HCT116 (cell line): ENCODE data around the gene RPL35. TPM values are rescaled to one million over a fixed set of nuclear protein-coding genes. Genes with fewer than 3 reads are reported as not detected.

Source experiments
- ATAC-seq: fragments of 200-7000 bp; cut with Tn5 transposase; 2 replicates; pipeline ENCODE4 v1.9.1; 2020; ENCODE audit warnings: mild to moderate bottlenecking, moderate library complexity
- BruUV-seq: library from RNA; stranded (reverse); fragments of 400-500 nt; replicated peaks from 2 replicates; lab custom pipeline; 2021; lab: Mats Ljungman, UMichigan
- CTCF ChIA-PET: fragments of 300-600 bp; sonication (Branson Sonifier 250); formaldehyde crosslinking; loops from one replicate; lab custom pipeline; 2021; ENCODE audit warnings: antibody characterized with exemption; lab: Charles Lee
- POLR2A ChIA-PET: fragments of 300-600, 350-600 bp; sonication (Branson Sonifier 250); formaldehyde crosslinking; loops from one replicate; lab custom pipeline; 2021; ENCODE audit warnings: antibody characterized with exemption; lab: Charles Lee
- RAD21 ChIA-PET, 2 experiments: fragments of 300-600 bp; sonication (Branson Sonifier 250); formaldehyde crosslinking; loops; one replicate each; lab custom pipeline; 2023; ENCODE audit warnings: low total read pairs in 2 of 2; ENCODE audit not compliant: uncharacterized antibody in 2 of 2, unreplicated experiment in 2 of 2, low non-redundant PET in 1 of 2; lab: Charles Lee
- DNase-seq: peaks from one replicate; pipeline ENCODE4 v3.0.0-alpha.2; 2010; ENCODE audit warnings: low read depth, low spot score
- H2AFZ ChIP-seq: fragments of 200-600 bp; shearing (Covaris generic), sonication (generic); 2 replicates; pipeline ENCODE4 v1.6.1; 2017; ENCODE audit warnings: low read depth, mixed run types, mixed read lengths, antibody characterized with exemption, low read length; ENCODE audit not compliant: poor library complexity, severe bottlenecking
- H3K27ac ChIP-seq: 2 replicates; pipeline ENCODE4 v1.5.1; 2012; ENCODE audit warnings: low read depth, low read length
- H3K27me3 ChIP-seq: fragments of 200-600 bp; sonication (generic); 2 replicates; pipeline ENCODE4 v1.6.1; 2016; ENCODE audit warnings: mixed run types, low read length, mixed read lengths; ENCODE audit not compliant: insufficient read depth
- H3K36me3 ChIP-seq, 2 experiments: fragments of 200-500 bp in 1 of 2; fragments of 200-600 bp in 1 of 2; sonication (Bioruptor generic) in 1 of 2; sonication (generic) in 1 of 2; 2 replicates each; pipeline versions ENCODE4 v1.5.1 to v1.6.1; 2014 to 2016; ENCODE audit warnings: low read length in 2 of 2, inconsistent platforms in 1 of 2, mixed read lengths in 1 of 2, mixed run types in 1 of 2; ENCODE audit not compliant: insufficient read depth in 2 of 2, control insufficient read depth in 1 of 2
- H3K4me1 ChIP-seq, 2 experiments: fragments of 200-600 bp in 1 of 2; sonication (generic) in 1 of 2; 2 replicates each; pipeline versions ENCODE4 v1.5.1 to v1.6.1; 2012 to 2017; ENCODE audit warnings: low read length in 2 of 2, inconsistent platforms in 1 of 2, mild to moderate bottlenecking in 1 of 2, mixed read lengths in 1 of 2, mixed run types in 1 of 2, moderate library complexity in 1 of 2; ENCODE audit not compliant: insufficient read depth in 2 of 2, control insufficient read depth in 1 of 2
- H3K4me2 ChIP-seq: fragments of 200-600 bp; sonication (generic); 2 replicates; pipeline ENCODE4 v1.6.1; 2017; ENCODE audit warnings: mixed run types, low read length, mixed read lengths
- H3K4me3 ChIP-seq, 2 experiments: fragments of 200-600 bp in 1 of 2; sonication (generic) in 1 of 2; replicated peaks in 1 of 2; 2 replicates each; pipeline ENCODE4 v1.5.1; 2011 to 2016; ENCODE audit warnings: low read length in 2 of 2, control low read depth in 1 of 2, low read depth in 1 of 2, mild to moderate bottlenecking in 1 of 2, mixed read lengths in 1 of 2, mixed run types in 1 of 2
- H3K79me2 ChIP-seq: fragments of 200-600 bp; sonication (generic); 2 replicates; pipeline ENCODE4 v1.6.1; 2017; ENCODE audit warnings: mild to moderate bottlenecking, mixed run types, low read length, moderate library complexity, mixed read lengths; ENCODE audit not compliant: insufficient read depth
- H3K9ac ChIP-seq: fragments of 200-600 bp; sonication (generic); 2 replicates; pipeline ENCODE4 v1.6.1; 2016; ENCODE audit warnings: low read length, mixed read lengths
- H3K9me2 ChIP-seq: fragments of 200-600 bp; sonication (generic), shearing (Covaris generic); 2 replicates; pipeline ENCODE4 v1.6.1; 2017; ENCODE audit warnings: mixed run types, mild to moderate bottlenecking, moderate library complexity; ENCODE audit not compliant: insufficient read depth
- H3K9me3 ChIP-seq, 2 experiments: fragments of 200-500 bp in 1 of 2; fragments of 200-600 bp in 1 of 2; sonication (Bioruptor generic) in 1 of 2; sonication (generic) in 1 of 2; 2 replicates each; pipeline ENCODE4 v1.6.1; 2014 to 2017; ENCODE audit warnings: low read length in 2 of 2, mixed read lengths in 2 of 2, inconsistent platforms in 1 of 2, low read depth in 1 of 2, mild to moderate bottlenecking in 1 of 2, mixed run types in 1 of 2, moderate library complexity in 1 of 2; ENCODE audit not compliant: control insufficient read depth in 1 of 2, insufficient read depth in 1 of 2
- H4K20me1 ChIP-seq: fragments of 200-600 bp; sonication (generic), shearing (Covaris generic); 2 replicates; pipeline ENCODE4 v1.6.1; 2017; ENCODE audit warnings: mixed run types, mild to moderate bottlenecking, moderate library complexity; ENCODE audit not compliant: insufficient read depth
- CBX3 ChIP-seq: IDR thresholded peaks from 2 replicates; pipeline ENCODE4 v1.6.1; 2012; ENCODE audit warnings: low read depth
- CEBPB ChIP-seq: IDR thresholded peaks from 2 replicates; pipeline ENCODE4 v1.6.1; 2012; ENCODE audit warnings: low read depth
- CTCF ChIP-seq, 3 experiments: fragments of 200-600 bp in 1 of 3; sonication (generic) in 1 of 3; IDR thresholded peaks in 2 of 3; conservative IDR thresholded peaks in 1 of 3; 2 replicates each; pipeline ENCODE4 v1.5.1; 2012 to 2017; ENCODE audit warnings: low read depth in 2 of 3, low read length in 2 of 3, antibody characterized with exemption in 1 of 3, borderline replicate concordance in 1 of 3, control low read depth in 1 of 3, mild to moderate bottlenecking in 1 of 3, mixed read lengths in 1 of 3, mixed run types in 1 of 3, moderate library complexity in 1 of 3; ENCODE audit not compliant: insufficient read depth in 1 of 3
- ELF1 ChIP-seq: IDR thresholded peaks from 2 replicates; pipeline ENCODE4 v1.6.1; 2012; ENCODE audit warnings: low read depth, borderline replicate concordance
- JUND ChIP-seq: IDR thresholded peaks from 2 replicates; pipeline ENCODE4 v1.6.1; 2012
- POLR2AphosphoS5 ChIP-seq: IDR thresholded peaks from 2 replicates; pipeline ENCODE4 v1.6.1; 2011; ENCODE audit warnings: mild to moderate bottlenecking, low read depth, low read length, moderate library complexity
- RAD21 ChIP-seq: IDR thresholded peaks from 2 replicates; pipeline ENCODE4 v1.6.1; 2012; ENCODE audit warnings: low read depth, mild to moderate bottlenecking
- REST ChIP-seq: IDR thresholded peaks from 2 replicates; pipeline ENCODE4 v1.6.1; 2012; ENCODE audit warnings: low read depth
- SIN3A ChIP-seq: IDR thresholded peaks from 2 replicates; pipeline ENCODE4 v1.6.1; 2012; ENCODE audit warnings: low read depth
- SRF ChIP-seq: IDR thresholded peaks from 2 replicates; pipeline ENCODE4 v1.6.1; 2012; ENCODE audit warnings: low read depth
- TCF7L2 ChIP-seq: IDR thresholded peaks from 2 replicates; pipeline ENCODE4 v1.7.0; 2011; ENCODE audit warnings: borderline replicate concordance, inconsistent platforms; ENCODE audit not compliant: insufficient read depth, insufficient read length; ENCODE audit errors: extremely low read depth
- YY1 ChIP-seq: IDR thresholded peaks from 2 replicates; pipeline ENCODE4 v1.6.1; 2011; ENCODE audit warnings: low read length, low read depth, moderate library complexity, mild to moderate bottlenecking; ENCODE audit not compliant: insufficient replicate concordance; ENCODE audit errors: extremely low read depth
- ZNF274 ChIP-seq: fragments of 200-500 bp; sonication (Bioruptor generic); IDR thresholded peaks from 2 replicates; pipeline ENCODE4 v1.6.1; 2014; ENCODE audit warnings: mild to moderate bottlenecking, low read depth, low read length, inconsistent platforms
- intact Hi-C: fragments of 100-400 bp; cut with micrococcal nuclease; formaldehyde crosslinking; loops from 2 replicates; pipeline ENCODE4 v1.10.0; 2022
- total RNA-seq: library from RNA; stranded (reverse); gene quantifications from one replicate; pipeline ENCODE4 v1.2.1, GENCODE V29; 2021; ENCODE audit not compliant: unreplicated experiment
- TF ChIP-seq, protein P1 (sequence below): IDR thresholded peaks from 2 replicates; pipeline ENCODE4 v1.6.1; 2012
- TF ChIP-seq, protein P2 (sequence below): IDR thresholded peaks from 2 replicates; pipeline ENCODE4 v1.6.1; 2012

RPL35 gene
- total RNA-seq, 1 experiment from 2014 or later: 1,754 TPM

DNA sequence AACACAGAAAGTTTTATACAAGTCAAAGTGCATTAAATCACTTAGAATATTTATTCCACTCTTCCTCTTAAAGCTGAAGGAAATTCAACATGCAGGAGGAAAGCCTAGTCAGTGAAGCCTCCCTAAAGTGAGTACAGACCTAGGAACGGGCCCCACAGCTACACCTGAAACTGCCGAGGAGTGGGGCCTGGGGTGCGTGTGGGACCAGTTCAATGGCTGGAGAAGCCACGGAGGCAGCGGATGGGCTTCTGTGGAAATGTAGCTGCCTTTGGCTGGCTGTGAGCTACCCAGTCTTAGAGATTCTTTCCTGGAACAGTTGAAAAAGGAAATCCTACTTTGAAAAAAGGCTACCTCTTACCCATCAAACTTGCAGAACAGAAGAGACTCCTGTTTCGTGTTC lies 16.8 kb upstream of the RPL35 start:
- Histone ChIP-seq H3K4me1 (peaks cover 0 to 2% of the 10 kb centered on the region in 2 experiments; a peak in 1 of 4 replicates), H3K36me3 (peaks cover 25 to 41% of the 10 kb centered on the region in 2 experiments; a peak in 3 of 4 replicates), H3K9me2 (no peaks in the 10 kb centered on the region), H2AFZ (no peak overlapping the region), H3K27me3 (no peaks in the 10 kb centered on the region), H3K4me3 (no peak overlapping the region), H3K9ac (no peak overlapping the region)
- intact Hi-C loops: no loop called here
- CTCF ChIA-PET: no interaction called here
- ATAC-seq: no peak
- TF ChIP-seq ELF1 (no peak), POLR2AphosphoS5 (no peak), SIN3A (no peak), TCF7L2 (no peak), ZNF274 (no peak), JUND (no peak), REST (no peak), CBX3 (no peak), RAD21 (no peak), YY1 (no peak), CEBPB (no peak), SRF (no peak), CTCF (IDR thresholded peaks at IDR 0.05 in 2 of 3, conservative IDR thresholded peaks at IDR 0.05 in 1 of 3; ENCODE audit: borderline replicate concordance in 1 of 3, insufficient read depth in 1 of 3, low read depth in 2 of 3, low read length in 2 of 3) (no peak)
- TF ChIP-seq, protein P1, sequence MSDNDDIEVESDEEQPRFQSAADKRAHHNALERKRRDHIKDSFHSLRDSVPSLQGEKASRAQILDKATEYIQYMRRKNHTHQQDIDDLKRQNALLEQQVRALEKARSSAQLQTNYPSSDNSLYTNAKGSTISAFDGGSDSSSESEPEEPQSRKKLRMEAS: no peak
- TF ChIP-seq, protein P2, sequence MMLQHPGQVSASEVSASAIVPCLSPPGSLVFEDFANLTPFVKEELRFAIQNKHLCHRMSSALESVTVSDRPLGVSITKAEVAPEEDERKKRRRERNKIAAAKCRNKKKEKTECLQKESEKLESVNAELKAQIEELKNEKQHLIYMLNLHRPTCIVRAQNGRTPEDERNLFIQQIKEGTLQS: no peak
- TF ChIP-seq, all 23 proteins: peak for 0
- POLR2A ChIA-PET: interaction anchor here (1.1 kb wide), 1 partner anchor 17 kb away, joined by 3 read pairs; the partner anchor contains the start of genes ARPC5L and RPL35
- H4K20me1 ChIP-seq: peaks cover 16% of the 10 kb centered on the region
- no TSS peak for BruUV-seq
- H3K9me3 ChIP-seq: no peaks in the 10 kb centered on the region
- H3K4me2 ChIP-seq: no peak overlapping the region
- H3K27ac ChIP-seq: no peak overlapping the region
- no peak for DNase-seq
- peaks cover 31% of the 10 kb centered on the region for H3K79me2 ChIP-seq
- RAD21 ChIA-PET: no interaction called here
